Hepatocyte (in vitro differentiated cells): Measurements from ENCODE around the gene TLN1. TPM values are rescaled to one million over a fixed set of nuclear protein-coding genes. Genes with fewer than 3 reads are reported as not detected.

Source experiments
- DNase-seq: peaks from one replicate; pipeline ENCODE4 v3.0.0-alpha.2; 2016; ENCODE audit warnings: low spot score
- H2AFZ ChIP-seq: fragments of 200-600 bp; sonication (generic); 2 replicates; pipeline ENCODE4 v1.6.0; 2016; ENCODE audit warnings: antibody characterized with exemption, mild to moderate bottlenecking
- H3K27ac ChIP-seq: fragments of 200-600 bp; sonication (generic); 2 replicates; pipeline ENCODE4 v1.5.1; 2016; ENCODE audit warnings: mild to moderate bottlenecking
- H3K27me3 ChIP-seq: fragments of 200-600 bp; sonication (generic); 2 replicates; pipeline ENCODE4 v1.6.1; 2016
- H3K36me3 ChIP-seq: fragments of 200-600 bp; sonication (generic); replicated peaks from 2 replicates; pipeline ENCODE4 v1.5.1; 2016; ENCODE audit warnings: low read depth; ENCODE audit not compliant: insufficient read depth
- H3K4me1 ChIP-seq: fragments of 200-600 bp; sonication (generic); 2 replicates; pipeline ENCODE4 v1.5.1; 2016; ENCODE audit warnings: mild to moderate bottlenecking, moderate library complexity; ENCODE audit not compliant: insufficient read depth
- H3K4me2 ChIP-seq: fragments of 200-600 bp; sonication (generic); 2 replicates; pipeline ENCODE4 v1.6.0; 2016
- H3K4me3 ChIP-seq: fragments of 200-600 bp; sonication (generic); 2 replicates; pipeline ENCODE4 v1.5.1; 2016; ENCODE audit warnings: mild to moderate bottlenecking
- H3K79me2 ChIP-seq: fragments of 200-600 bp; sonication (generic); 2 replicates; pipeline ENCODE4 v1.6.0; 2017; ENCODE audit warnings: mild to moderate bottlenecking
- H3K9me2 ChIP-seq: fragments of 200-600 bp; sonication (generic); replicated peaks from 2 replicates; pipeline ENCODE4 v1.6.0; 2017; ENCODE audit warnings: mild to moderate bottlenecking; ENCODE audit not compliant: insufficient read depth
- H3K9me3 ChIP-seq: fragments of 200-600 bp; sonication (generic); 2 replicates; pipeline ENCODE4 v1.5.1; 2016; ENCODE audit warnings: low read depth, mild to moderate bottlenecking
- H4K20me1 ChIP-seq: fragments of 200-600 bp; sonication (generic); 2 replicates; pipeline ENCODE4 v1.6.0; 2016; ENCODE audit warnings: mild to moderate bottlenecking; ENCODE audit not compliant: insufficient read depth, poor library complexity, severe bottlenecking
- EZH2 ChIP-seq: fragments of 200-600 bp; sonication (generic); IDR thresholded peaks from 2 replicates; pipeline ENCODE4 v1.6.1; 2016; ENCODE audit warnings: antibody characterized with exemption, mild to moderate bottlenecking, borderline replicate concordance
- EZH2phosphoT487 ChIP-seq: fragments of 200-600 bp; sonication (generic); IDR thresholded peaks from one replicate; pipeline ENCODE4 v1.6.1; 2018; ENCODE audit warnings: antibody characterized with exemption, mild to moderate bottlenecking, low read depth, moderate library complexity; ENCODE audit not compliant: unreplicated experiment, severe bottlenecking
- WGBS: methylation state at CpG from one replicate; pipeline ENCODE4 v1.1.6; 2016; ENCODE audit warnings: low lambda C conversion rate; ENCODE audit errors: missing lambda C conversion rate; 5-methylcytosine and 5-hydroxymethylcytosine counted together
- polyA plus RNA-seq: library from polyadenylated mRNA; unstranded; fragments of >200 nt; fragmentation: Nextera tagmentation; extraction: Ambion mirVana; gene quantifications from 2 replicates; pipeline ENCODE4 v1.2.1, GENCODE V29; 2016
- total RNA-seq: library from RNA; depleted of rRNA; stranded (reverse); fragments of >200 nt; gene quantifications from 2 replicates; pipeline ENCODE4 v1.2.3, GENCODE V29; 2014
- TF ChIP-seq, protein P1 (sequence below): fragments of 200-600 bp; sonication (generic); IDR thresholded peaks from 2 replicates; pipeline ENCODE4 v1.5.1; 2016; ENCODE audit warnings: antibody characterized with exemption, mild to moderate bottlenecking; ENCODE audit not compliant: poor library complexity

Gene TLN1
- total and polyA plus RNA-seq, 2 experiments from 2014 or later = 70.5 to 113 TPM

DNA sequence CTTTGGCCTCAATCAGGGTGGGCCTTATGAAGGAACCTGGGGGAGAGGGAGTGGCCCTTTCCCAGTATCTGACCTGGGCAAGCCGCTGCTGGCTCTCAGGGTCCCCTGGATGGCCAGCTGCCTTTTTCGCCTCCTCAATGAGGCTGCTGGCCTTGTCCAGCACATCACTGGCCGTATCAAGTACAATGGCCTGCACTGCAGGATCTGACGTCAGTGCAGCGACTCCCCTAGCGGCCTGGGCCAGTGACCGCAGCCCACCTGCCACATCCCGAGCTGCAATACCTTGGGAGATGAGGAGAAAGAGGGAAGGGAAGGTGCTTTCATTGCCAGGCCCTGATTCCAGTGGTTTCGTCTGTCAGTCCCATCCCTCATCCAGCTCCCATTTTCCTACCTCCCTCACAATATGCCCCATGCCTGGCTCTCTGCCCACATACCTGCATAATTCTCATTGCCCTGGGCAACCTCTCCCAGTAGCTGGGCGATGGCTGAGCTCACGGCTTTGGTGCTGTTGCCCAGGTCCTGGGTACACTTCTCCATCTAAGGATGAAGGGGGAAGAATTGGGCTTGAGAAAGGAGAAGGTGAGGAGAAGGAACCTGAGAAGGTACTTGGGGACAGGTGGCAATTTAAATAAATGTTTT is 19.1 kb downstream of the TLN1 start:
- no peak for DNase-seq
- no peaks in the 10 kb centered on the region for H3K79me2 ChIP-seq
- peaks cover 7% of the 10 kb centered on the region for H3K36me3 ChIP-seq
- H3K4me2 ChIP-seq = no peak overlapping the region
- 94% methylated on average over 11 of the region's 11 CpGs for WGBS
- H3K9me3 ChIP-seq = no peaks in the 10 kb centered on the region
- no peak overlapping the region for H2AFZ ChIP-seq
- H3K4me1 ChIP-seq = no peaks in the 10 kb centered on the region
- no peaks in the 10 kb centered on the region for H3K9me2 ChIP-seq
- H3K27me3 ChIP-seq = no peaks in the 10 kb centered on the region
- no peaks in the 10 kb centered on the region for H4K20me1 ChIP-seq
- no peak overlapping the region for H3K4me3 ChIP-seq
- no peak overlapping the region for H3K27ac ChIP-seq
- TF ChIP-seq, protein P1, sequence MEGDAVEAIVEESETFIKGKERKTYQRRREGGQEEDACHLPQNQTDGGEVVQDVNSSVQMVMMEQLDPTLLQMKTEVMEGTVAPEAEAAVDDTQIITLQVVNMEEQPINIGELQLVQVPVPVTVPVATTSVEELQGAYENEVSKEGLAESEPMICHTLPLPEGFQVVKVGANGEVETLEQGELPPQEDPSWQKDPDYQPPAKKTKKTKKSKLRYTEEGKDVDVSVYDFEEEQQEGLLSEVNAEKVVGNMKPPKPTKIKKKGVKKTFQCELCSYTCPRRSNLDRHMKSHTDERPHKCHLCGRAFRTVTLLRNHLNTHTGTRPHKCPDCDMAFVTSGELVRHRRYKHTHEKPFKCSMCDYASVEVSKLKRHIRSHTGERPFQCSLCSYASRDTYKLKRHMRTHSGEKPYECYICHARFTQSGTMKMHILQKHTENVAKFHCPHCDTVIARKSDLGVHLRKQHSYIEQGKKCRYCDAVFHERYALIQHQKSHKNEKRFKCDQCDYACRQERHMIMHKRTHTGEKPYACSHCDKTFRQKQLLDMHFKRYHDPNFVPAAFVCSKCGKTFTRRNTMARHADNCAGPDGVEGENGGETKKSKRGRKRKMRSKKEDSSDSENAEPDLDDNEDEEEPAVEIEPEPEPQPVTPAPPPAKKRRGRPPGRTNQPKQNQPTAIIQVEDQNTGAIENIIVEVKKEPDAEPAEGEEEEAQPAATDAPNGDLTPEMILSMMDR = no peak
- TF ChIP-seq EZH2phosphoT487 (no peak), EZH2 (no peak)

DNA sequence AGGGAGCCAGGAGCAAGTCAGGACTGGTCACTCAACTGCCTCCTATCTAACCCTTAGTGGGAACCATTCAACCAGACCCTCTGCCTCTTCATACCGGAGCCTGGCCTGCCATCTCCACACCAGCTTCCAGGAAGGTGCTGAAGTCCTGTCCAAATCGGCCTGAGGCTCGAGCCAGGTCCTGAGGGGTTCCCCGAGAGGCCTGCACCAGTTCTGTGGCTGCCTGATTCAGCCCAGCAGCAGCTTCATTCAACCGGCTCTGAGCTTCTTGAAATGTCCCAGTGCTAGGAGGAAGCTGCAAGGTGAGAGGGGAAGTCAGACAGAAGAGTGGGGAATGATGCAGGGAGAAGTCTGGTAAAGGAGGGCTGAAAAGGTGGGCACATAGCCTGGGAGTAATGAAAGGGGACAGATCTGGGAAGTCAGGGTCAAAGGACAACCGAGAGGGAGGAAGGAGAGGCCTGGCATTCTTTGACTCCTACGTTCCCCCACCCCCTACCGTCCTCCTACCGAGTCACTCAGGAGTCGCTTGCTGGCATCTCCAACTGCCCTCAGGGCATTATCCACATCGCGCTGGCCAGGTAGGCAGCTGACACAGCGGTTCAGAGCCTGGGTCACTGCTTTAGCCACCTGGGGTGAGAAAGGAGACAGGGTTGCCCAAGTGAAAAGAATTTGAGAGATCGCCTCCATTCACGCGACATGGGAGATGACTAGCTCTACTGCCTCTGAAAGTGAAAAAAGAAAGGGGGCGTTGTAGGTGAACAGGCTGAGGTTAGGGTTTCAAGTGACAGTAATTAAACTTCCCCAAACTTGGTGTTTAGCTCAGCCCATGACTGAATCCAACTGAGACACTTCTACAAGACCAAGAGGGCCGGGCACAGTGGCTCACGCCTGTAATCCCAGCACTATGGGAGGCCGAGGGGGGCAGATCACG is 20.2 kb downstream of the TLN1 start:
- no peak overlapping the region for H3K4me3 ChIP-seq
- H3K4me2 ChIP-seq = no peak overlapping the region
- H3K27me3 ChIP-seq = no peaks in the 10 kb centered on the region
- peaks cover 7% of the 10 kb centered on the region for H3K36me3 ChIP-seq
- no peaks in the 10 kb centered on the region for H3K9me2 ChIP-seq
- TF ChIP-seq, protein P1 = no peak
- no peaks in the 10 kb centered on the region for H4K20me1 ChIP-seq
- no peak overlapping the region for H2AFZ ChIP-seq
- 88% methylated on average over 21 of the region's 21 CpGs for WGBS
- no peak overlapping the region for H3K27ac ChIP-seq
- no peaks in the 10 kb centered on the region for H3K79me2 ChIP-seq
- no peaks in the 10 kb centered on the region for H3K9me3 ChIP-seq
- H3K4me1 ChIP-seq = no peaks in the 10 kb centered on the region
- no peak for DNase-seq

DNA sequence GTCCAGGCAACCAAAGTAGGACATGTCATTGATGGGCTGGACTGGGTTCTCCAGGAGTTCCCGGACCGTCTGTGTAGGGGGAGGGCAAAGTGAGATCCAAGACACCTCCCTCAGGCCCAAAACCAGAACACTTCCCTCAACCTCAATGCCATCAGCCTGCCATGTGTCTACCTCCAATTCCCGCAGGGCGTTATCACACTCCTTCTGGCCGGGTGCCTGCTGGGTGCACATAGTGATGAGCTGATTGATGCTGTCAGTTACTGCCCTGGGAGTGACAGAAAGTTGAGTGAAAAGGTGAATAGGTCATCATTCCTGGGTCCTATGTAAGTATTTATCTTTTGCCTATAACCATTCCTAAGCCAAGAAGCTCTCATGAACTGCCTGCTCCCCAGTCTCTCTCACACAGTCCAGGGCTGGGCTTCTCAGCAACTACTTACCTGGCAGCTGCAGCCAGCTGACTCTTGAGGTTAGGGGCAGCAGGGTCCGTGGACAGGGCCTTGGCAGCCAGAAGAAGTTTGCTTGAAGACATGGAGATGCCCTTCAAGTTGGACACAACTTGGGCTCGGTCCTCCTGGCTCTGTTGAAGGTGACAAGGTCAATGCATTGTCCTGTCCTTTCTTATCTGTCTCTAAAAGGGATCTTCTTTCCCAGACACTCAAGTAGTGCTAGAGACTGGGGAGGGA is 21.0 kb downstream of the TLN1 start:
- Histone ChIP-seq H4K20me1 (no peaks in the 10 kb centered on the region), H2AFZ (no peak overlapping the region), H3K9me2 (no peaks in the 10 kb centered on the region), H3K4me3 (no peak overlapping the region), H3K79me2 (no peaks in the 10 kb centered on the region), H3K27me3 (no peaks in the 10 kb centered on the region), H3K4me1 (no peaks in the 10 kb centered on the region), H3K36me3 (peaks cover 7% of the 10 kb centered on the region), H3K9me3 (no peaks in the 10 kb centered on the region), H3K27ac (no peak overlapping the region), H3K4me2 (no peak overlapping the region)
- 95% methylated on average over 7 of the region's 7 CpGs for WGBS
- DNase-seq = no peak
- TF ChIP-seq EZH2phosphoT487 (no peak), EZH2 (no peak)
- TF ChIP-seq, protein P1 = no peak
